GM19452 (cell line): ENCODE results near the gene DNAJC25.
A peak's percentile ranks its signal among the peaks of the same experiment; 100 is the strongest.
"Not testable (repeated sequence)": the region's sequence is repeated elsewhere in the genome, so short reads cannot be mapped to it uniquely, and the experiment has no call there.

ENCODE experiments used
- ATAC-seq: cut with Tn5 transposase; IDR thresholded peaks from one replicate; pipeline ENCODE4 v1.9.1; 2021; ENCODE audit not compliant: unreplicated experiment

The DNAJC25 gene

GRCh38 chr9:111631214-111631971 is at the start of gene DNAJC25:
Gene DNAJC25 (plus strand): TSS chr9:111631334. CDS start chr9:111631408, 74 bp downstream.
- peak; percentile 98 for ATAC-seq

DNA sequence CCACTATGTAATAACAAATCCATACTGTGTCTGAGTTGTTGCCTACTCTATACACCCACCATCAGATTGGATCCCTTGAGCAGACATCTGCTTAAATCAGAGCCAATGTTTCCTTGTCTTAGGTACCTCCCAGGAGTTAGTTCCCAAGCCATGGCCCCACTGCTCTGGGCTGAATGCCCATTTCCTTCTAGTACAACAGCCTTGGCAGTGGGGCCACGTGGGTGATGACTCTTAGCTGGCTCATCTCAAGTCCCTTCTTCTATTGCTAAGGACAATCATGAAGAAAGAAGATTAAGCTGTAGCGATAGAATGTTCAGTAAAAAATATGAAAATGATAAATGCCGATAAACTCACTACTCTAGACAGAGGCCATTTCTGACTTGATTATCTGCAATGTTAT is 48.2 kb upstream of the DNAJC25 start:
- no peak for ATAC-seq

GRCh38 chr9:111586378-111586777 is 44.8 kb upstream of the DNAJC25 start:
- no peak for ATAC-seq

GRCh38 chr9:111588846-111589245 is 42.3 kb upstream of the DNAJC25 start:
- no peak for ATAC-seq

DNA sequence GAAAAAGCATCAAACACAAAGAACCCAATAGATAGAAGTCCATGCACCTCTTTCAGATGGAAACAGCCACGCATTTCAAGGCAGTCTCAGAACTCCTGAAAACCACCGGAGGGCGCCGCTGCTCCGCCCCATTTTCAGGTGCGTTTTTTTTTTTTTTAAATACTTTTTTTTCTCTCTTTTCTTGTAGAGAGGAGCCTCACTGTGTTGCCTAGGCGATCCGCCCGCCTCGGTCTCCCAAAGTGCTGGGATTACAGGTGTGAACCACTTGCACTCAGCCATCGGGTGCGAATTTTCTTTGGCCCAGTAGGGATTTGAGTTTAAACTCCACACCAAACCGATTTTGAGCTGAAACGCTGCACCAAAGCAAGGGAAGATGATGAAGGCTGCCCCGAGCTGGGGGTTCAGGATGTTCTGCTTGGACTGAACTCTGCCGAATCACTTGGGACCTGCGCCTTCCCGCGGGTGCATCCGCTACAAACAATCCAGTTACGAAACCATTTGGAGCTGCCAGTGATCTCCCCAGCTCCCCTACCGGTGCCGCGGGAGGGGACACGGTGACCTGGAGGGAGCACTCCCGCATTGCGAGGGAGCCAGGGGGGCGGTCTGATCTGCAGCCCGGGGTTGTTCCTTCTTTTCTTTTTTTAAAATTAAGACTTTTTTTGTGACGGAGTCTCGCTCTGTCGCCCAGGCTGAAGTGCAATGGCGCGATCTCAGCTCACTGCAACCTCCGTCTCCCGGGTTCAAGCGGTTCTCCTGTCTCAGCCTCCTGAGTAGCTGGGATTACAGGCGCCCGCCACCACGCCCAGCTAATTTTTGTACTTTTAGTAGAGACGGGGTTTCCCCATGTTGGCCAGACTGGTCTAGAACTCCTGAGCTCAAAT is 33.0 kb upstream of the DNAJC25 start:
- no peak for ATAC-seq

- no peak for ATAC-seq
Measured at GRCh38 chr9:111598733-111599091, 32.4 kb upstream of the DNAJC25 start.

DNA sequence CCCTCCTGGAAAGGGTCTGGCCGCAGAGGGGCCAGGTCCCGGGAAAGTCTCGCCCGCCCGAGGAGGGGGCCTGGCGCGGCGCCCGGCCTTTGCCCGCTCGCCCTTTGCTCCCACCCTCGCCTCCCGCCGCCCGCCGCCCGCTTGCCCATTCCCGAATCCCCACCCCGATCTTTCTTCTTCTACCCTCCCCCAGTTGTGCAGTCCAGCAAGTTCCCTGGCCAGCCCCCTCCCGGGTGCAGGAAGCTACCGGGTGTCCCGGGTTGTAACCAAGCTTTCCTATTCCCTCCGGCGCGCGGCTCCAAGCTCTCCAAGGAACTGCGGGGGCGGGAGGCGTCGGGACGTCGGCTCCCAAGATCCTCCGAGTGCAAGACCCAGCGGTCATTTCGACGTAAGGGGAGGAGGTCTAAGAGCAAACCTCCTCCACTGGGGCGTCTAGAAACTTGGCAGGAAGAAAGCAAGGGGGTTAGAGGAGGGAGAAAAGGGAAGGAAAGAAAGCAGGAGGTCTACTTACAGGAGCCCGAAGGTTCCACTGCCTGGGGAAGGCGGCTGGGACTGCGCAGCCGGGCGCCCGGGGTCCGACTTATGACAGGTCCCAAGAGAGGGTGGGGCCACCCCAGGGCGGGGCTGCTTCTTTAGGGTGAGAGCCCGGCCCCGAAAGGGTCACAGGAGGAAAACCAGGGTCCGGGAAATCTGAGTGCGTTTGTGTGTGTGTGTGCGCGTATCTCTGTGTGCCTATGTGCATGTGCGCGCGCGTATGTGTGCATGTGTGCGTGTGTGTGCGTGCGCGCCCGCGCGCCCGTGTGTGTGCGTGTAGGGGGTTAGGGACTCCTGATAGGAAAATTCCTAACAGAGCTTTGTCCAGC is 31.8 kb upstream of the DNAJC25 start, which contains the start of gene PTGR1:
Gene PTGR1 (minus strand): TSS at position 556 of the 863 bp plus-strand sequence. CDS start 2,225 bp downstream, outside the sequence.
- ATAC-seq = no peak

DNA sequence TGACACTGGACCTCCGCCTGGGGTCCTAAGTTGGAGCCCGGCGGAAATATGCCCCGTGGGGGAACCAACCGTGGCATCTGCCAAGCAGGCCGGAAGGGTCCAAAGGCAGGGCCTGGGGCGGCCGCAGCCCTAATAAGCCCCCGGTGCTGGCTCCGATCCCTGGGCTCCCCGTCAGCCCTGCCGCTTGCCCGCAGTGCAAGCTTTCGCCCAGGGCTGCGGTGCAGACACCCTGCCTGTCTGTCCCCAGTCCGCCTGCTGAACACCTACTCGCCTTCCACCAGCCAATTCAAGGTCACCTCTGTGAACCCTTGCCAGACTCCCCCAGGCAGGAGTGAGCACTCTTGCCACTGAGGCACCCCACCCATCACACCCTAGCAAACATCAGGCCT is 31.2 kb upstream of the DNAJC25 start:
- no peak for ATAC-seq

DNA sequence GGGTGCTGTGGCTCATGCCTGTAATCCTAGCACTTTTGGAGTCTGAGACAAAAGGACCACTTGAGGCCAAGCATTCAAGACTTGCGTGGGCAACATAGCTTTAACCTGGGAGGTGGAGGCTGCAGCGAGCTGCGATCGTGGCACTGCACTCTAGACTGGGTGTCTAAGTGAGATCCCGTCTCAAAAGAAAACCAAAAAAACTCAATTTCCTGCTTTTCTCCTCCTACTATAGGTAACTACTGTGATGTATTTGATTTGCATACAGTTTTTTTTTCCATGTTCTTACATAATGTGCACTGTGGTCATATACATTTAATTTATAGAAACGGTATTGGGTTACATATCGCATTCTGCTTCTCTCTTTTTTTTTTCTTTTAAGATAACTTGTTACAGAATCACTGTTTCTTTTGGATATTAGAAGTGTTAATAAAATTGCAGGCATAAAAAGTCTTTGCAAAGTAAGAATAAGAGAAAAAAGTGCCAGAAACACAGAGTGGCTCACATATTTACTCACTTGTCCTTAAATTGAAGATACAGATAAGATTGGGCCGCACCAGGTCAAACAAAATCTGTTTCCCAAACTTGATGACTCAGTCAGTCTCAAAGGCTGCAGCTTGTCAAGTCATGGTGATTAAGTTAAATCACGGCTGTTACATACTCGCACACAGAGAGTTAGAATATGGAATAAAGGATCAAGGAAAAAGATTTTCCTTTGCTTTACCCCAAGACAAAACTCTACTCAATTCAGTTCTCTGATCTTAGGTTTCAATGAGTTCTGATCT is 29.7 kb upstream of the DNAJC25 start:
- ATAC-seq = no peak

DNA sequence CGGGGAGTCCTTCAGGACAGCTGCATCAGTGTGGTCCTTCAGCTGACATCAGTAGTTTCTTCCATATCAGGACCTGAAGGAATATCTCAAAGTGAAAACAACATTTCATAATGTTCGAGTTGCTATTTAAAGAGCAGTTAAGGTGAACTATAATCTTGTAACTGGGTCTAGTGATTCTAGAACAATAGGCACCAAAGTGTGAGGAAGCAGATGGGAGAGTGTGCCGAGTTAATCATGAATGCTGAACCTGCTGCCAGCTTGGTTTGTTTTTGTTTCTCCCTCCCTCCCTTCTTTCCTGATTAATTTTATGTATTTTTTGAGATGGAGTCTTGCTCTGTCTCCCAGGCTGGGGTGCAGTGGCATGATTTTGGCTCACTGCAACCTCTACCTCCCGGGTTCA is 28.1 kb upstream of the DNAJC25 start:
- no peak for ATAC-seq

- no peak for ATAC-seq
Measured at GRCh38 chr9:111604054-111604615, 27.0 kb upstream of the DNAJC25 start.

DNA sequence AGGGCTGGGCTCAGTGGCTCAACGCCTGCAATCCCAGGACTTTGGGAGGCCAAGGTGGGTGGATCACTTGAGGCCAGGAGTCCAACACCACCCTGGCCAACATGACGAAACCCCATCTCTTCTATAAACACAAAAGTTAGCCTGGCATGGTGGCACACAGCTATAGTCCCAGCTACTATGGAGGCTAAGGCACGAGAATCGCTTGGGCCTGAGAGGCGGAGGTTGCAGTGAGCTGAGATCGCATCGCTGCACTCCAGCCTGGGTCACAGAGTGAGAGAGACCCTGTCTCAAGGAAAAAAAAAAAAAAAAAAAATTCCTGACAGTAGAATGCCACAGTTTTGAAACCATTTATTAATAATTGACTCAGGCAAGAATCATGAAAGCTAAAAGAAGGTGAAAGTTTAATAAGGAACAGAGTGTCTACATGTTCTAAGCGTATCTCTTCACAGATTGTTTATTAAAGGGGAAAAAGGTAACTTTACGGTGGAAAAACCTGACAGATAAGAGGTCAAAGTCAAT is 26.0 kb upstream of the DNAJC25 start:
- no peak for ATAC-seq

- no peak for ATAC-seq
Measured at GRCh38 chr9:111610149-111610548, 21.0 kb upstream of the DNAJC25 start.

- no peak for ATAC-seq
Measured at GRCh38 chr9:111610845-111611244, 20.3 kb upstream of the DNAJC25 start.

DNA sequence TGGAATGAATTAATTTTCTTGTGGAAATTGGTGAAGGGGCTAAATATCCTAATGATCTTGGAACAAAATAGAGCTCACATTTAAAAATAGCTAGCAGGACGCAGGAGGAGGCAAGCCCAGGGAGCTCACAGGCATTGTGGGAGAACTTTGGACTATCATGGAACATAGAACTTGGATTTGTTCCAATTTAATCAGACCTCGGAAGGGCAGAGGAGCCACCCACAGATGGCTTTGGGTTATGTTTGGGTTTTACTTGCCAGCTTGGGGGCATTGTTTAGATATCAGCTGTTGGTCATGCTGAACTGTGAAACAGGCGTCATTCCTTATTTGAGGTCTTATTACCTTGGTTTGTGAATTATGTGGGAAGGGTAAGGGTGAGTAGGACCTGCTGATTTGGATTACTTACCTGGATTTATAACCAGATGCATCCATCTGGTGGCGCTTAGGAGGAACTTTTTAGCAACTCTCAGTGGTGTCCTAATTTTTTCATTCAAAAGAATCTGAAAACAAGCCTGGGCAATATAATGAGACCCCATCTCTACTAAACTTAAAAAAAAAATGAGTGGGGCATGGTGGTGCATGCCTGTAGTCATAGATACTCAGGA is 17.6 kb upstream of the DNAJC25 start:
- ATAC-seq = no peak

- ATAC-seq = no peak
Measured at GRCh38 chr9:111615928-111616327, 15.2 kb upstream of the DNAJC25 start.

DNA sequence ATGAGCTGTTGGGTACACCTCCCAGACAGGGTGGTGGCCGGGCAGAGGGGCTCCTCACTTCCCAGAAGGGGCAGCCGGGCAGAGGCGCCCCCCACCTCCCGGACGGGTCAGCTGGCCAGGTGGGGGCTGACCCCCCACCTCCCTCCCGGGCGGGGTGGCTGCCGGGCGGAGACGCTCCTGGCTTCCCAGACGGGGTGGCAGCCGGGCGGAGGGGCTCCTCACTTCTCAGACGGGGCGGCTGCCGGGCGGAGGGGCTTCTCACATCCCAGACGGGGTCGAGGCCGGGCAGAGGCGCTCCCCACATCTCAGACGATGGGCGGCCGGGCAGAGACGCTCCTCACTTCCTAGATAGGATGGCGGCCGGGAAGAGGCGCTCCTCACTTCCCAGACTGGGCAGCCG is 13.8 kb upstream of the DNAJC25 start:
- not testable (repeated sequence) for ATAC-seq

DNA sequence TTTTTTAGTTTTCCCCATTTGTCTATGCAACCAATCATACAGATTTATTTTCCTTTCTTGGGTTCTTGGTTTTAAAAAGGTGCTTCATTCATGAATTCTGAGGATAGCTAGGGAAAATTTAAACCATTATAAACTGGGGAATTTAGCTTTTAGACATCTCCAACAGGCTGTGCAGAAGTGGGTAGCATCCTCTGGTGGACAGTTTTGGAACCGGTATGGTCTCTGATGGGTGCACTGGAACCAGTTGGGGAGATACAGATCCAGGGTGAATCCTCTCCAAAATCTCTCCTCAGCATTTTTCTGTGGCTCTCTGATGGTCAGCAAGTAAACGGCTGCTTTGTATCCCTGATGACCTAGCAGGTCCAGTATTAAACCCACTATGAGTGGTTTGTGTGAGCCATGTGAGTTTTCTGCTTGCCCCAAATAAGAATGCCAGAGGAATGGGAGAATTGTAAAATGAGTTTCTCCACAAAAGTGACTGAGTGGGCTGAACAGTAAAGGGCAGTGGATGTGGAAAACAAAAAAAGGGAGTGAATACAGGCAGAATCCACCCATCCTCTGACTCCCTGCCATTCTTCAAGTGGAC is 9.1 kb upstream of the DNAJC25 start:
- ATAC-seq = no peak

- ATAC-seq = no peak
Measured at GRCh38 chr9:111622626-111623025, 8.5 kb upstream of the DNAJC25 start.
